GM18951 (cell line): ENCODE results near the gene VPS13D.

Experiments used
- POLR2A ChIP-seq: IDR thresholded peaks from 4 replicates; pipeline ENCODE4 v1.6.1; 2011; ENCODE audit warnings: mild to moderate bottlenecking; ENCODE audit not compliant: insufficient read length, insufficient read depth; ENCODE audit errors: extremely low read depth
- in situ Hi-C: fragments of 300-500 bp; cut with MboI; formaldehyde crosslinking; loops from one replicate; pipeline ENCODE4 v1.12.0; 2022; ENCODE audit warnings: low sequenced_read_pairs, mixed read lengths, inconsistent platforms; ENCODE audit not compliant: unreplicated experiment

Gene VPS13D

DNA sequence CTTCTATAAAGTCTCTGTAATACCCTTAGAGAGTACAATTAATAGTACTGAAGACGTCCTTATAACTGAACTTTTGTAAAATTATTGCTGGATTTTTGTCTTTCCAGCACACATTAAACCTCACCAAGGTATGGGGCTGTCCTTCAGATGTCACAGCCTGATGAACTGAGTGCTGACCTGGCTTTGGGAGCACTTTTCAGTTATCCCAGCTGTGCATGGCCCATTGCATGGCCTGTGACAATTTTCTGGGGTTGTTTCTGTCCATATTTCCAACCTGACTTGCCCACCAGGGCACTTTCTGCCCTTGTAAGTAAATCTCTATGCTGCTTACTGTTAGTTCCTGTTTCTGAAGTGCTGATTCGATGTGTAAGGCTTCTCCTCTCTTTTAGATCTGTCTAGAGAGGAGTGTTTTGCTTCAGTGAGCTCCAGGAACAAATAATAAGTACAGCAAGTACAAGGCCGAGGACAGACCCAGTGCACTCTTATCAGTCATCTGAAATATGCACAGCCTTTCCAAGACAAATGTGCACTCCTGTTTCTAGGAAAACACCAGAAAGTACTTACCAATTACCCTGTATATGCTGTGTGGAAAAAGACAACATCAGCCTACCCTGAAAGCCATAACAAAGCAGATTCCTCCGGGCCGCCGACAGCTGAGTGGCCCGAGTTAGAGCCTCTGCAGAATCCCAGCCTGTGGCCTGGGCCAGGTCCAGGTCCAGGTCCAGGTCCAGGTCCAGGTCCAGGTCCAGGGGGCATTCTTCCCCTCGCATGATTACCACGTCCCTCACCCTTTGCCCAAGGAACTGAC lies 266.5 kb downstream of the VPS13D start:
- in situ Hi-C loops, result no loop called here
- TF ChIP-seq POLR2A, result no peak

GRCh38 chr1:12499539-12500240 lies 269.9 kb downstream of the VPS13D start:
- in situ Hi-C loops, result no loop called here

DNA sequence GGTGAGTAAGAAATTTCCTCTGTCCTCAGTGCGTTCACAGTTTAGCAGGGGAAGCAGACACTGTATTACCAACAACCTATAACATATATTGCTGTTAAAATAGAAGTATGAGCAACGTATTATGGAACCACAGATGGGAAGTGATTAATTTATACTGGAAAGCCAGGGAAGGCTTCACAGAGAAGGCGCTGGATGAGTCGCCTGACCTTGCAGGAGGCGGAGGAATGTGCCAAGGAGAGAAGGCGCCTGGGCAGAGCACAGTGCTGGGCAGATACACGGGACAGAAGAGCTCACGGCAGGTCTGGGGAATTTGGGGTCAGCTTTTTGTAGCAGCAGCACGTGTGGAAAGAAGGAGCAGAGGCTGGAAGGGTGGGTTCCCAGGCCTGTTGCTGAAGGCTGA lies 271.8 kb downstream of the VPS13D start:
- no peak for TF ChIP-seq POLR2A
- in situ Hi-C loops, result no loop called here

More at GRCh38 chr1:12499539-12500240, 269.9 kb downstream of the VPS13D start:
- no peak for TF ChIP-seq POLR2A

DNA sequence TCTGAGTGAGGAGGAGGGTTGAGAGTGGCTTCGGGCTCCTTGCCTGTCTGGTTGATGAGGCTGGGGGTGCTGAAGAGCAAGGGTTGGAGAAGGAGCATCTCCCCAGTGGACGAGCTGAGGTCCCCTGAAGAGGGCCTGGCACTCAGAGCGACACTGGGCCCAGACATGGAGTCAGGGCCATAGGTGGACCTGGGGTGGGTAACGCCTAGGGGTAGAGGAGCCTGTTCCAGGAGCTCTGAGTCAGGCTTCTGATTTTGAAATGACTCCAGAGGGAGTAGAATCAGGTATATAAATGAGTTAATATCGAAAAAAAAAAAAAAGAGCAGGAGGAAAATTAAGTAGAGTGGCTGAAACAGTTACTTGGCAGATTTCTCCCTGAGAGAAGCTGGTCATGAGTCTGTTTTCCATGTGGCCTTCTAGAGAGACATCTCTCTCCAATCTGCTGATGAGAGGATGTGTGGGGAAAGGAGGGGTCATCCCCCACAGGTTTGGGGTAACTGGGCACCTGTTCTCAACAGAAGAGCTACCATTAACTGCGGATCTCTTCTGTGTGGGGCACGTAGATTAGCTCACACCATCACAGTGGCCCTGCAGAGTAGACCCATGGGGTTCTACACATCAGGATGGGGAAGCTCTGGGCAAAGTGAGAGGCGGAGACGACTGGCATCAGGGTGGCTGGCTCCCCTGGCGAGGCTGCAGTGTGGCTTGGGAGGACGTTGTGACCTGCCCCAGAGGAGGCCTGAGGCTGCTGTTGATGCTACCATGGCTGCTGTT lies 272.7 kb downstream of the VPS13D start:
- in situ Hi-C loops, result no loop called here
- no peak for TF ChIP-seq POLR2A

DNA sequence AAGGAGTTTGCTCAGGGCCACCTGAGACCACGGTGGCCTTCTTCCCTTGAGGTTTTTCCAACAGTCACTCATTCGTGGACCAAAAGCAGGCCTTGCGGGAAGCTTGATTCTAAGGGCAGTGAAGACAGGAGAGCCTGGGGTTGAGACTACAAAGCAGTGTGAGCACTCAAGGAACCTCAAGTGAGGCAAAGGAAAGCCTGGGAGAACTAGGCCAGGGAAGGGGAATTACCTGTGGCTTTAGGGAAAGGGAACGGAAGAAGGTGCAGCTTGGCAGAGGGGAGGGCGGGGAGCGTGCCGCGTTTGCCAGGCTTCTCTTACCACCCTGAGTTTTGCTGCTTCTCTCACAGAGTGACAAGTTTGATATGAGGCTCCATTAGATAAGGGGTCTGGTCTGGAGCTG lies 273.9 kb downstream of the VPS13D start:
- in situ Hi-C loops, result no loop called here
- TF ChIP-seq POLR2A, result no peak

DNA sequence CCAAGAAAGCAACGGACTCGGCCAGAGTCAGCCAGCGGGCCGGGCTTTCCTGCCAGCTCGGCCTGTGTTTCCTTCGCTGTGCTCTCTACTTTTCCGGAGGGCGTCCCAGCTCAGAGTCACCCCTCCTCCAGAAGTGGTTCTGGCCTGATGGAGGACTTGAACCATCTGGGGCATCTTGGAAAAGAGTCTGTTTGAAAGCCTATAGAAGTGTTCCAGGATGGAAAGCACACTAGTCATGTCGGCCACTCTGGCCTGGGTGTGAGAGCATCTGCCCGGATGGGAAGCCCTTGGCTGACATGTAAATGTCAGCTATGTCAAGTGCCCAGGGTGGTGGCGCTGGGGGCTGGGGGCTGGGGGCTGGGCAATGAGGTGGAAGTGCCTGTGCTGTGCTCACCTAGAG lies 274.8 kb downstream of the VPS13D start:
- in situ Hi-C loops, result no loop called here
- no peak for TF ChIP-seq POLR2A

DNA sequence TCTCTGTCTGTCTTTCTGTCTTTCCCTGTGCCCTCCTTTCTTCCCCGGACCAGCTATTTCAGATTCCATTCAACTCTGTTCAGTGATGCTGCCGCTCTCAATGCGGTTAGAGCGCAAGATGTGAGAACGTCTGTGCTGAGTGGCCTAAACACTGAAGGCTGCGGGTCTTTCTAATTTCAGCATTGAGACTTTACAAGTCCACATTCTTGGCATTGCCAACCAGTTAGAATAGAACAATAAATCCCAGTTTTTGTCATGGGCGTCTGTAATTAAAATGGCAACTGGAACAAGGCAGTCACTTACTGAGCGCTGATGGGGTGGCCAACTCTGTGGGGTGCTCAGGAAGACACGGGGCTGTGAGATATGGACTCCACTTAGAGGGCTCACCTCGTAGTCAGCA lies 275.4 kb downstream of the VPS13D start:
- in situ Hi-C loops, result no loop called here
- no peak for TF ChIP-seq POLR2A

DNA sequence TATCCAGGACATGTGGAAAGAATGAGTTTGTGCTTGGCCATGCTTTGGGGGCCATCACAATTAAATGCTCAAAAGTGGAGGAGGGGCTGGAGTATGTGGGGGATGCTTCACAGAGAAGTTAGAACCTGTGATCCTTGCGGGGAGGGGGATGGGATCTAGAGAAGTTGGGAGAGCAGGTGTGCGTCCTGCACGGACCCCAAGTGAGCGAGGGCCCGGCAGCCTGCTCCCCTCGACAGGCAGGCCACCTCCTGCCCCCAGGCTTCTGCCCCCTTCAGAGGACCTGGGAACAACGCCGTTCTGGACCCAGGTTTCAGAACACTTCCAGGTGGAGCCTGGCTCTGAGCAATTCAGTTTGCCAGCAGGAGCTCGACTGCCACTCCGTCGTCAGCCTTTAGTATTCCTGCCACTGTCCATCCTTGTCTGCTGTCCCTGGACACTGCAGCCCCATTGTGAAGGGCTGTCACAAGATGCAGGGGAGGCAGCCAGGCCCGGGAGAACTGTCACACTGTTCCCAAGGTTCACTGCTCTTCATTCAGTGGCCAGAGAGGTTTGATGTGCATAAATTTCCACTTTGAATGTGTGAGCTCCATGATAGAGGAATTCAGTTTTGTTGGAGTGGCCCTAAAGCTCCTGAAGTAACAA lies 275.9 kb downstream of the VPS13D start:
- in situ Hi-C loops, result no loop called here
- no peak for TF ChIP-seq POLR2A

- no peak for TF ChIP-seq POLR2A
- in situ Hi-C loops, result no loop called here
These were observed 276.8 kb downstream of the VPS13D start for GRCh38 chr1:12506281-12507280.

- in situ Hi-C loops, result no loop called here
- TF ChIP-seq POLR2A, result no peak
These were observed 277.8 kb downstream of the VPS13D start for GRCh38 chr1:12507631-12508030.

DNA sequence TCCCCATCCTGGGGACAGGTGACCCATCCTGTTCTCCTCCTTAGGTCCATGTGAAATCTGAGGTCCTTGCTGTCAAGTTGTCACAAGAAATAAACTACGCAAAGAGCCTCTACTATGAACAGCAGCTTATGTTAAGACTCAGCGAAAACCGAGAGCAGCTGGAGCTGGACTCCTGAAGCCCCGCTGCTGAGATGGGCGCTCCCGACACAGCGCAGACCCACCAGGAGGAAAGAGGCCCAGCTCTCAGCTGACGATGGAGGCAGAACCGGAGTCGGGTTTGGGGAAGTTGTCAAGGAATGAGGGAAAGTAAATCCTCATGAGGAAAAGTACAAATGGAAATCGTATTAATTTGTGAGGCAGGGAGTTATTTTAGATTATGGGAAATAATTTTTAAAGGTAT lies 279.0 kb downstream of the VPS13D start:
- no peak for TF ChIP-seq POLR2A
- in situ Hi-C loops, result no loop called here

- in situ Hi-C loops, result no loop called here
- TF ChIP-seq POLR2A, result no peak
These were observed 281.3 kb downstream of the VPS13D start for GRCh38 chr1:12511128-12511484.
